ENCODE data around the gene RS1.

DNA sequence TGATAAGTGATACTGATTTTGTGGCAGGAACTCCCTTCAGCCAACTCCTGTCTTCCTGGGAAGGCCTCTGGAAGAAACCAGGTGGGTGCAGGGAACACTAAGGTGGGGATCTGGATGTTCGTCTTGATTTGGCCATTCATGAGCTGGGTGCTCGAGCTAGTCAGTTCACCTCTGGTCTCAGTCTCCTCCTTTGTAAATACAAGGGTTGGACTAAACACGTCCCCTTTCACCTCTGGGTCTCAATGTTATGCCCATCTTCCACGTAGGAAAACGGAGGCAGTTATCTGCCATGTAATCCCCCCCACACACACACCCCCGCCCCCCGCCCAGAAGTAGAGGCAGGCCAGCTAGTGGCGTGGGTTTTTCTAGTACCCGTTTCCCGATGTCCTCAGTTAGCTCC is 4.1 kb upstream of the RS1 start:
- TF ChIP-seq POLR2AphosphoS5 (IDR thresholded peaks at IDR 0.05; ENCODE audit: low read depth, low read length) (no peak), POLR2A (IDR thresholded peaks at IDR 0.05; ENCODE audit: low read depth, low read length) (no peak)

Data from GM12892 (cell line).